GM23248 (cell line): ENCODE data around the gene MAMDC4. TPM values are rescaled to one million over a fixed set of nuclear protein-coding genes. Genes with fewer than 3 reads are reported as not detected.
"Not testable (repeated sequence)": the region's sequence is repeated elsewhere in the genome, so short reads cannot be mapped to it uniquely, and the experiment has no call there.

Source experiments
- DNase-seq: peaks from one replicate; pipeline ENCODE4 v3.0.0-alpha.2; 2015
- H2AFZ ChIP-seq: fragments of 200-600 bp; sonication (generic); 2 replicates; pipeline ENCODE4 v1.6.1; 2016; ENCODE audit warnings: antibody characterized with exemption
- H3F3A ChIP-seq: fragments of 200-600 bp; sonication (generic); 2 replicates; pipeline ENCODE4 v1.6.1; 2016; ENCODE audit warnings: mild to moderate bottlenecking, antibody characterized with exemption, mixed run types; ENCODE audit not compliant: insufficient read depth
- H3K27ac ChIP-seq: fragments of 200-600 bp; sonication (generic); 2 replicates; pipeline ENCODE4 v1.5.1; 2016; ENCODE audit warnings: mild to moderate bottlenecking
- H3K27me3 ChIP-seq: fragments of 200-600 bp; sonication (generic); replicated peaks from 2 replicates; pipeline ENCODE4 v1.6.1; 2016; ENCODE audit warnings: mild to moderate bottlenecking; ENCODE audit not compliant: insufficient read depth
- H3K36me3 ChIP-seq: fragments of 200-600 bp; sonication (generic); 2 replicates; pipeline ENCODE4 v1.6.1; 2016; ENCODE audit warnings: low read depth, mild to moderate bottlenecking
- H3K4me1 ChIP-seq: fragments of 200-600 bp; sonication (generic); 2 replicates; pipeline ENCODE4 v1.6.1; 2016; ENCODE audit warnings: mild to moderate bottlenecking; ENCODE audit not compliant: insufficient read depth
- H3K4me2 ChIP-seq: fragments of 200-600 bp; sonication (generic); one replicate; pipeline ENCODE4 v1.6.1; 2016; ENCODE audit warnings: mild to moderate bottlenecking; ENCODE audit not compliant: unreplicated experiment
- H3K4me3 ChIP-seq: fragments of 200-600 bp; sonication (generic); 2 replicates; pipeline ENCODE4 v1.5.1; 2016; ENCODE audit warnings: mild to moderate bottlenecking
- H3K79me2 ChIP-seq: fragments of 200-600 bp; sonication (generic); 2 replicates; pipeline ENCODE4 v1.6.1; 2016; ENCODE audit warnings: mild to moderate bottlenecking; ENCODE audit not compliant: insufficient read depth
- H3K9ac ChIP-seq: fragments of 200-600 bp; sonication (generic); 2 replicates; pipeline ENCODE4 v1.6.1; 2016; ENCODE audit warnings: mild to moderate bottlenecking
- H3K9me2 ChIP-seq: fragments of 200-600 bp; sonication (generic); 2 replicates; pipeline ENCODE4 v1.6.1; 2016; ENCODE audit warnings: mixed run types, mild to moderate bottlenecking, moderate library complexity; ENCODE audit not compliant: insufficient read depth
- H3K9me3 ChIP-seq: fragments of 200-600 bp; sonication (generic); one replicate; pipeline ENCODE4 v1.6.1; 2017; ENCODE audit warnings: low read depth
- H4K20me1 ChIP-seq: fragments of 200-600 bp; sonication (generic); 2 replicates; pipeline ENCODE4 v1.6.0; 2016; ENCODE audit not compliant: insufficient read depth
- EZH2 ChIP-seq: fragments of 200-600 bp; sonication (generic); IDR thresholded peaks from 2 replicates; pipeline ENCODE4 v1.6.1; 2018; ENCODE audit warnings: antibody characterized with exemption, mild to moderate bottlenecking; ENCODE audit not compliant: insufficient read depth, poor library complexity, severe bottlenecking
- EZH2phosphoT487 ChIP-seq: fragments of 200-600 bp; sonication (generic); IDR thresholded peaks from 2 replicates; pipeline ENCODE4 v1.6.1; 2018; ENCODE audit warnings: antibody characterized with exemption, moderate library complexity, mild to moderate bottlenecking, low read depth; ENCODE audit not compliant: insufficient read depth
- WGBS, 2 experiments: methylation state at CpG; one replicate each; pipeline ENCODE4 v1.1.6; 2015 to 2017; ENCODE audit warnings: low lambda C conversion rate in 2 of 2, low coverage in 1 of 2; ENCODE audit errors: missing lambda C conversion rate in 2 of 2; 5-methylcytosine and 5-hydroxymethylcytosine counted together
- in situ Hi-C: fragments of 300-500 bp; cut with MboI; formaldehyde crosslinking; loops from 2 replicates; pipeline ENCODE4 v1.15.0; 2020
- polyA plus RNA-seq: library from polyadenylated mRNA; unstranded; fragments of >200 nt; fragmentation: Nextera tagmentation; extraction: Ambion mirVana; gene quantifications from 2 replicates; pipeline ENCODE4 v1.2.1, GENCODE V29; 2016
- total RNA-seq: library from RNA; depleted of rRNA; stranded (reverse); fragments of >200 nt; shearing (Covaris generic); gene quantifications from 2 replicates; pipeline ENCODE4 v1.2.3, GENCODE V29; 2014

MAMDC4 gene
- total and polyA plus RNA-seq, 2 experiments from 2014 or later = 0.35 to 2.3 TPM

- H3K9ac ChIP-seq = no peak overlapping the region
- WGBS, 2 experiments = 89 to 93% methylated on average over 18 to 36 of the region's 36 CpGs
- H3K79me2 ChIP-seq = no peaks in the 10 kb centered on the region
- TF ChIP-seq EZH2 (no peak), EZH2phosphoT487 (no peak)
- peaks cover 13% of the 10 kb centered on the region for H3K4me1 ChIP-seq
- H3K36me3 ChIP-seq = no peaks in the 10 kb centered on the region
- DNase-seq = no peak
- no peak overlapping the region for H3K27ac ChIP-seq
- no peaks in the 10 kb centered on the region for H3K9me2 ChIP-seq
- no peaks in the 10 kb centered on the region for H4K20me1 ChIP-seq
- H3K27me3 ChIP-seq = no peaks in the 10 kb centered on the region
- no peaks in the 10 kb centered on the region for H3K9me3 ChIP-seq
- H3F3A ChIP-seq = no peaks in the 10 kb centered on the region
- H3K4me2 ChIP-seq = no peak overlapping the region
- in situ Hi-C loops = no loop called here
- no peak overlapping the region for H2AFZ ChIP-seq
- no peak overlapping the region for H3K4me3 ChIP-seq
Observed at GRCh38 chr9:136839229-136840139, 12.7 kb upstream of the MAMDC4 start.

DNA sequence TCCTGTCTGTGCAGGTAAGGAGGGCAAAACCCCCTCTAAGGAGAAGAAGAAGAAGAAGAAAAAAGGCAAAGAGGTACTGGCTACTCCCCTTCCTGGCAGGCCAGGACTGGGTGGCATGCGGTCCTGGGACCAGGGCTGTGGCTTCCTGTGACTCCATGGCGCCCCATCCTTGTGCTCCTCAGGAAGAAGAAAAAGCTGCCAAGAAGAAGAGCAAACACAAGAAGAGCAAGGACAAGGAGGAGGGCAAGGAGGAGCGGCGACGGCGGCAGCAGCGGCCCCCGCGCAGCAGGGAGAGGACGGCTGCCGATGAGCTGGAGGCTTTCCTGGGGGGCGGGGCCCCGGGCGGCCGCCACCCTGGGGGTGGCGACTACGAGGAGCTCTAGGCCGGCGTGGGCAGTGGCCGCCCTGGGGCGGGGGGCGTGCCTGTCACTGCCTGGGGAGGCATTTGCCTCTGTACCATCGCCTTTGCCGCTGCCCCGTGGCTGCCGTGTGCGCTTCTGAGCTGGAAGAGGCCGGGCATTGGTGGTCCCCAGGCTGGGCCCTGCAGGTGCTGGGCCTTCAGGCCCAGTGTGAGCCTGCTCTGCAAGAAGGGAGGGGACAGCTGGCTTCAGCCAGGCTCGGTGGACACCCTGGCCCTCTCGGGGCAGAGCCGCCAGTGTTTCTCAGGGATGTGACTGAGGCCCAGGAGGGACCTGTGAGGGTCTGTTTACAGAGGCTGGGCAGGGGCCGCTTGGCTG is 11.8 kb upstream of the MAMDC4 start:
- TF ChIP-seq EZH2 (no peak), EZH2phosphoT487 (no peak)
- 67 to 68% methylated on average over 27 to 30 of the region's 32 CpGs for whole genome bisulfite sequencing, 2 experiments
- Histone ChIP-seq H3K4me2 (no peak overlapping the region), H3K4me3 (no peak overlapping the region), H3K79me2 (no peaks in the 10 kb centered on the region), H3F3A (no peaks in the 10 kb centered on the region), H3K4me1 (peaks cover 13% of the 10 kb centered on the region), H4K20me1 (no peaks in the 10 kb centered on the region), H3K36me3 (no peaks in the 10 kb centered on the region), H3K9me2 (no peaks in the 10 kb centered on the region), H3K27me3 (0 out of 2 replicates have a peak, but pooled peaks cover 3% of the 10 kb centered on the region), H3K9ac (no peak overlapping the region), H3K27ac (no peak overlapping the region), H3K9me3 (no peaks in the 10 kb centered on the region), H2AFZ (no peak overlapping the region)
- no peak for DNase-seq
- in situ Hi-C loops = no loop called here

- H2AFZ ChIP-seq = no peak overlapping the region
- H3F3A ChIP-seq = no peaks in the 10 kb centered on the region
- in situ Hi-C loops = no loop called here
- TF ChIP-seq EZH2phosphoT487 = no peak
- H3K36me3 ChIP-seq = no peaks in the 10 kb centered on the region
- no peaks in the 10 kb centered on the region for H4K20me1 ChIP-seq
- peaks cover 13% of the 10 kb centered on the region for H3K4me1 ChIP-seq
- no peak overlapping the region for H3K4me3 ChIP-seq
- WGBS, 2 experiments = 51 to 62% methylated on average over 20 to 28 of the region's 28 CpGs
- H3K27me3 ChIP-seq = 0 out of 2 replicates have a peak, but pooled peaks cover 3% of the 10 kb centered on the region
- no peak overlapping the region for H3K9ac ChIP-seq
- no peaks in the 10 kb centered on the region for H3K9me2 ChIP-seq
- H3K79me2 ChIP-seq = no peaks in the 10 kb centered on the region
- peak; percentile 73 for DNase-seq
- H3K27ac ChIP-seq = no peak overlapping the region
- H3K9me3 ChIP-seq = no peaks in the 10 kb centered on the region
- no peak overlapping the region for H3K4me2 ChIP-seq
Observed at GRCh38 chr9:136840877-136841645, 11.1 kb upstream of the MAMDC4 start.

- H3K9me3 ChIP-seq, H3K36me3 ChIP-seq, DNase-seq, H3K27me3 ChIP-seq, in situ Hi-C loops, H3K9ac ChIP-seq, H3F3A ChIP-seq, H2AFZ ChIP-seq, H3K79me2 ChIP-seq, H3K4me3 ChIP-seq, H3K9me2 ChIP-seq, H4K20me1 ChIP-seq, H3K27ac ChIP-seq: not testable (repeated sequence)
- 40 to 42% methylated on average over 16 of the region's 16 CpGs for WGBS, 2 experiments
- H3K4me1 ChIP-seq = peaks cover 13% of the 10 kb centered on the region
- H3K4me2 ChIP-seq = peak overlapping the region; percentile 89
Observed at GRCh38 chr9:136841646-136842379, 10.3 kb upstream of the MAMDC4 start.

DNA sequence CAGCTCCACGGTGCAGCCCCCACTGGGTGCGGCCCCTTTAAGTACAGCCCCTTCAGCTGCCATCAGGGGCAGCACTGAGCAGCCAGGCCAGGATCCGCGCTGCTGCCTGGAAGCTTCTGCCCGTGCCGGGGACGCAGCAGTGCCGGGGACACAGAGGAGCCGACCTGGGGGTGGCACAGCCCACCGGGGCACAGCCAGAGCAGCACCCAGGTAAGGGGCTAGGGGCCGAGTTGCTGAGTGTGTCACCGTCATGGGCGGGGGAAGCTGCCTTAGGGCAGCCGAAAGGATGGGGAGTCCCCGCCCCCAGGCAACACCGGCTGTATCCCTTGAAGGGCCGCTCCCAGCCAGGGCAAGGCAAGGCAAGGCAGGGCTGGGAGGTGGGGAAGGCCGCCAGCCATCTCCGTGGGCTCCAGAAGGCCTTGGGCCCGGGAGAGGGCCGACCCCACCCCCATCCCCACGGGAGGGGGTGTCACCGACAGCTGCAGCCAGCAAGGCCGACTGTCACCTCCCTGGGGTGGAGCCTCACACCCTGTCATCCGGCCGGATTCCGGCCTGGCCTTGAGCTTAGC is 9.7 kb upstream of the MAMDC4 start, which contains the start of gene AJM1:
Gene AJM1, plus strand, starts transcription at position 99 of the 569 bp plus-strand sequence. CDS start 1,937 bp downstream, outside the sequence.
- H3K9ac ChIP-seq = peak within 1 kb of the TSS; percentile 47

More for the DNA sequence above, 9.7 kb upstream of the MAMDC4 start, which contains the start of gene AJM1:
- WGBS, 2 experiments = 1% methylated on average over 20 to 26 of the region's 27 CpGs
- Histone ChIP-seq H3K4me1 (peaks cover 13% of the 10 kb centered on the region), H3K4me2 (peak within 1 kb of the TSS; percentile 89), H3K4me3 (peak within 1 kb of the TSS; percentile 74)
- peak; percentile 86 for DNase-seq
- H3K9me3 ChIP-seq, H3F3A ChIP-seq, H2AFZ ChIP-seq, in situ Hi-C loops, H3K36me3 ChIP-seq, H3K9me2 ChIP-seq, H4K20me1 ChIP-seq, H3K27me3 ChIP-seq, H3K27ac ChIP-seq, H3K79me2 ChIP-seq: not testable (repeated sequence)
